Parietal lobe (tissue), 2 donors: ENCODE results near the gene LRRC14B. TPM values are rescaled to one million over a fixed set of nuclear protein-coding genes. Genes with fewer than 3 reads are reported as not detected.

ENCODE experiments used
- small RNA-seq: library from RNA; depleted of rRNA; stranded (forward); fragments of <200 nt; gene quantifications from one replicate; pipeline ENCODE3, GENCODE V24; 2014; ENCODE audit warnings: low replicate concordance
- total RNA-seq: library from RNA; depleted of rRNA; stranded (reverse); fragments of >200 nt; gene quantifications from one replicate; pipeline ENCODE4 v1.2.3, GENCODE V29; 2014

The LRRC14B gene
- total RNA-seq, result 0.31 TPM

GRCh38 chr5:191036-191948 is at the start of gene LRRC14B:
TSS of gene LRRC14B (plus strand) at chr5:191495. CDS start at chr5:191539, 44 bp downstream.

GRCh38 chr5:217494-218456 is 26.5 kb downstream of the LRRC14B start, which contains the start of the genes CCDC127 and SDHA:
TSS of gene CCDC127 (minus strand) at chr5:218153. CDS start at chr5:216849, 1,304 bp downstream.
TSS of gene SDHA (plus strand) at chr5:218320. CDS start at chr5:218356, 36 bp downstream.

Small RNAs within 50 kb of the gene (small RNA-seq; reads per million reads assigned to genes)
- gene RF00019, result not detected

Other genes starting within 250 kb of the LRRC14B start
- 9.1 TPM for gene PLEKHG4B, start 99.3 kb upstream of the LRRC14B start, total RNA-seq
- gene CCDC127, start 26.7 kb downstream of the LRRC14B start, total RNA-seq, result 9.1 TPM
- 112 TPM for gene SDHA, start 26.8 kb downstream of the LRRC14B start, total RNA-seq
- gene PDCD6, start 80.2 kb downstream of the LRRC14B start, total RNA-seq, result 63.9 TPM
- 2.8 TPM for gene AHRR, start 130.2 kb downstream of the LRRC14B start, total RNA-seq